ENCODE data around the gene TTC23. TPM values are rescaled to one million over a fixed set of nuclear protein-coding genes. Genes with fewer than 3 reads are reported as not detected.

TTC23 gene
- total RNA-seq, 1 donor from 2014 or later: 45.3 TPM

DNA sequence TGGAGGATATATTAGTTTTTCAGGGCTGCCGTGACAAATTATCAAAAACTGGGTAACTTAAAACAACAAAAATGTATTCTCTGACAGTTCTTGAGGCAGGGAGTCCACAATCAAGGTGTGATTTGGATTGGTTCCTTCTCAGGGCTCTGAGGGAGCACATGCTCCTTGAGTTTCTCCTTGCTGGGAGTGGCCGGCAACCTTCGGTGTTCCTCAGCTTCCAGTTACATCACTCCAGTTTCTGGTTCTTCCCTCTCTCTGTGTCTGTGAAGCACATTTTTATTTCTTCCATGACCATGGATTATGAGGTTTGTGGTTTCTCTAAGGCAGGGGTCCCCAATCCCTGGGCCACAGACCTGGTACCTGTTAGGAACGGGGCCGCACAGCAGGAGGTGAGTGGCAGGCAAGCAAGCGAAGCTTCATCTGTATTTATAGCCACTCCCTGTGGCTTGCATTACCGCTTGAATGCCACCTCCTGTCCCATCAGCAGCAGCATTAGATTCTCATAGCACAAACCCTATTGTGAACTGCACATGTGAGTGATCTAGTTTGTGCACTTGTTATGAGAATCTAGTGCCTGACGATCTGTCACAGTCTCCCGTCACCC, 26.2 kb upstream of the TTC23 start:
- H3K36me3 ChIP-seq: no peaks in the 10 kb centered on the region
- no peak for DNase-seq (ENCODE audit: low spot score)
- no peaks in the 10 kb centered on the region for H3K79me2 ChIP-seq (ENCODE audit: low read depth)
- H3K9me3 ChIP-seq (ENCODE audit: low read depth): no peaks in the 10 kb centered on the region
- Mint-ChIP-seq H3K27ac (no peak overlapping the region), H3K4me1 (peaks cover 5% of the 10 kb centered on the region), H3K9me3 (no peaks in the 10 kb centered on the region), H3K27me3 (ENCODE audit: insufficient read depth, low read depth) (no peaks in the 10 kb centered on the region), H3K36me3 (peaks cover 3% of the 10 kb centered on the region), H3K4me3 (no peak overlapping the region)
- H4K20me1 ChIP-seq (ENCODE audit: low read depth): no peaks in the 10 kb centered on the region
- TF ChIP-seq EZH2phosphoT487 (IDR thresholded peaks at IDR 0.05) (no peak), EZH2 (IDR thresholded peaks at IDR 0.05) (no peak)
- TF ChIP-seq, protein P1, sequence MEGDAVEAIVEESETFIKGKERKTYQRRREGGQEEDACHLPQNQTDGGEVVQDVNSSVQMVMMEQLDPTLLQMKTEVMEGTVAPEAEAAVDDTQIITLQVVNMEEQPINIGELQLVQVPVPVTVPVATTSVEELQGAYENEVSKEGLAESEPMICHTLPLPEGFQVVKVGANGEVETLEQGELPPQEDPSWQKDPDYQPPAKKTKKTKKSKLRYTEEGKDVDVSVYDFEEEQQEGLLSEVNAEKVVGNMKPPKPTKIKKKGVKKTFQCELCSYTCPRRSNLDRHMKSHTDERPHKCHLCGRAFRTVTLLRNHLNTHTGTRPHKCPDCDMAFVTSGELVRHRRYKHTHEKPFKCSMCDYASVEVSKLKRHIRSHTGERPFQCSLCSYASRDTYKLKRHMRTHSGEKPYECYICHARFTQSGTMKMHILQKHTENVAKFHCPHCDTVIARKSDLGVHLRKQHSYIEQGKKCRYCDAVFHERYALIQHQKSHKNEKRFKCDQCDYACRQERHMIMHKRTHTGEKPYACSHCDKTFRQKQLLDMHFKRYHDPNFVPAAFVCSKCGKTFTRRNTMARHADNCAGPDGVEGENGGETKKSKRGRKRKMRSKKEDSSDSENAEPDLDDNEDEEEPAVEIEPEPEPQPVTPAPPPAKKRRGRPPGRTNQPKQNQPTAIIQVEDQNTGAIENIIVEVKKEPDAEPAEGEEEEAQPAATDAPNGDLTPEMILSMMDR (IDR thresholded peaks at IDR 0.05): no peak
- no peak overlapping the region for H2AFZ ChIP-seq (replicated peaks)
- H3K4me3 ChIP-seq: no peak overlapping the region
- no peak overlapping the region for H3K9ac ChIP-seq
- H3F3A ChIP-seq (ENCODE audit: low read depth): no peaks in the 10 kb centered on the region
- no peak overlapping the region for H3K4me2 ChIP-seq
- peaks cover 4% of the 10 kb centered on the region for H3K4me1 ChIP-seq
- H3K27me3 ChIP-seq: no peaks in the 10 kb centered on the region
- H3K27ac ChIP-seq: no peak overlapping the region

DNA sequence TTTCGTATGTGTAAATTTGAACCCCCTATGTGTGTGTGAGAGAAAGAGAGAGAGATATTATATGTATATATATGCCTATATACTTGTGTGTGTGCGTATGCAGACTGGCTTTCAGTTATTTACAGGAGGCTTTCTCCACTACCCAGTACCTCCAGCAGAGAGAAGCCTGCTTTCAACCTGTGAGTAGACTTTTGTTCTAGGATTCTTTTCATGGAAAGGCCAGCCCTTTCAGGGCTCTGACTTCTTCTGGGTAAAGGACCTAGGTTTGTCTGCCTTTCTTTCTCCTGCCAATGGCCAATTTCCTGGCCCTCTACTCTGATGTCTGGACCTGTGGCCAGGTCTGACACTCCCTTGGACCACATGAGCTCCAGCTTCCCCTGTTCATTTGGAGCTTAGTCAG, 25.7 kb upstream of the TTC23 start:
- Histone ChIP-seq H2AFZ (replicated peaks) (no peak overlapping the region), H4K20me1 (ENCODE audit: low read depth) (no peaks in the 10 kb centered on the region), H3F3A (ENCODE audit: low read depth) (no peaks in the 10 kb centered on the region), H3K27ac (no peak overlapping the region), H3K79me2 (ENCODE audit: low read depth) (no peaks in the 10 kb centered on the region), H3K4me3 (no peak overlapping the region), H3K4me2 (no peak overlapping the region), H3K36me3 (no peaks in the 10 kb centered on the region), H3K4me1 (peaks cover 4% of the 10 kb centered on the region), H3K9me3 (ENCODE audit: low read depth) (no peaks in the 10 kb centered on the region), H3K27me3 (no peaks in the 10 kb centered on the region), H3K9ac (no peak overlapping the region)
- Mint-ChIP-seq H3K4me1 (peaks cover 5% of the 10 kb centered on the region), H3K36me3 (peaks cover 3% of the 10 kb centered on the region), H3K9me3 (no peaks in the 10 kb centered on the region), H3K4me3 (no peak overlapping the region), H3K27me3 (ENCODE audit: insufficient read depth, low read depth) (no peaks in the 10 kb centered on the region), H3K27ac (no peak overlapping the region)
- TF ChIP-seq EZH2 (IDR thresholded peaks at IDR 0.05) (no peak), EZH2phosphoT487 (IDR thresholded peaks at IDR 0.05) (no peak)
- TF ChIP-seq, protein P1 (IDR thresholded peaks at IDR 0.05): no peak
- DNase-seq (ENCODE audit: low spot score): peak; percentile 33

DNA sequence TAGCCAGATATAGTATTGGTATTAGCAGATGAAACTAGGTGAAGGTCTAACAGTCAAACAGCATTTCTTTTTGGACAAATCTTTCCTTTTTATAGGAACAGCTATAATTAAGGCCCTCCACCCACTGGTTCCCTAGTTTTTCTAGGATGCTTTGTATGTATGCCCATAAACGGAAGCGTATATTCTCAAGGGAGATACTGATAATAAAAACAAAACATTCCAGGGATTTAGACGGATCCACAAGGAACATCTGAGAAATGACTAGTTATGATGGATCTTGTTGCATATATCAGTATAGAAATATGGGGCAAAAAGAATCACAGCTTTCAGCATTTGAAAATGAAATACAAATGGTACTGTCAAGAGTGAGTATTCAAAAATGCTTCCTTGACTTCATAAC, 24.4 kb upstream of the TTC23 start:
- Mint-ChIP-seq H3K27me3 (ENCODE audit: insufficient read depth, low read depth) (no peaks in the 10 kb centered on the region), H3K36me3 (no peaks in the 10 kb centered on the region), H3K4me3 (no peak overlapping the region), H3K9me3 (no peaks in the 10 kb centered on the region), H3K27ac (no peak overlapping the region), H3K4me1 (peaks cover 5% of the 10 kb centered on the region)
- Histone ChIP-seq H3K36me3 (no peaks in the 10 kb centered on the region), H3F3A (ENCODE audit: low read depth) (no peaks in the 10 kb centered on the region), H2AFZ (replicated peaks) (no peak overlapping the region), H4K20me1 (ENCODE audit: low read depth) (no peaks in the 10 kb centered on the region), H3K27me3 (no peaks in the 10 kb centered on the region), H3K4me3 (no peak overlapping the region), H3K27ac (no peak overlapping the region), H3K4me2 (no peak overlapping the region), H3K4me1 (peaks cover 4% of the 10 kb centered on the region), H3K79me2 (ENCODE audit: low read depth) (no peaks in the 10 kb centered on the region), H3K9ac (no peak overlapping the region), H3K9me3 (ENCODE audit: low read depth) (no peaks in the 10 kb centered on the region)
- no peak for DNase-seq (ENCODE audit: low spot score)
- TF ChIP-seq EZH2phosphoT487 (IDR thresholded peaks at IDR 0.05) (no peak), EZH2 (IDR thresholded peaks at IDR 0.05) (no peak)
- TF ChIP-seq, protein P1 (IDR thresholded peaks at IDR 0.05): no peak

All from neural progenitor cell (in vitro differentiated cells).